NOMO-1 treated with DMSO at 0.1 percent for 48 hours (cell line): ENCODE data around the gene VAC14.

Source experiments
- DNase-seq: peaks from one replicate; lab custom pipeline; 2025; ENCODE audit not compliant: unreplicated experiment; lab: John Stamatoyannopoulos, UW

The VAC14 gene

DNA sequence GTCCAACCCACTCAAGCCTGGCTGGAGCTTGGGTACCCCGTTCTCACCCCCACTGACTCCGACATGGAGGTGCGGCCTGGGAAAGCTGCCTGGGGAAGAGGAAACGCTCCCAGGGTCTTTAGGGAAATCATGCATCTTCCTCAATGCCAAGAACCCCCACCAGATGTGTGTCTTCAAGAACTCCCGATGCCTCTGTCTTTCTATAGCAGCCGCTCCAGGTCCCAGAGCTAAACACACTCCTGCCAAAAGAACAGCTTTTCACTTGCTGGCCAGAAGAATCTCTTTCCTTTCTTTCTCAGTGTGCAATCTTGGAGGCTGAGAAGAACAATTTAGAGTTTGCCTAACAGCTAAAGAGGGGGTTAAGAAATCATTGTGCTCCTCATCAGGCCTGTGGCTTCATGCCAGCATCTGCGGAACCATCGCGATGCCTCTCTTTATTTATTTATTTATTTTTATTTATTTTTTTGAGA lies 74.0 kb downstream of the VAC14 start:
- no peak for DNase-seq

DNA sequence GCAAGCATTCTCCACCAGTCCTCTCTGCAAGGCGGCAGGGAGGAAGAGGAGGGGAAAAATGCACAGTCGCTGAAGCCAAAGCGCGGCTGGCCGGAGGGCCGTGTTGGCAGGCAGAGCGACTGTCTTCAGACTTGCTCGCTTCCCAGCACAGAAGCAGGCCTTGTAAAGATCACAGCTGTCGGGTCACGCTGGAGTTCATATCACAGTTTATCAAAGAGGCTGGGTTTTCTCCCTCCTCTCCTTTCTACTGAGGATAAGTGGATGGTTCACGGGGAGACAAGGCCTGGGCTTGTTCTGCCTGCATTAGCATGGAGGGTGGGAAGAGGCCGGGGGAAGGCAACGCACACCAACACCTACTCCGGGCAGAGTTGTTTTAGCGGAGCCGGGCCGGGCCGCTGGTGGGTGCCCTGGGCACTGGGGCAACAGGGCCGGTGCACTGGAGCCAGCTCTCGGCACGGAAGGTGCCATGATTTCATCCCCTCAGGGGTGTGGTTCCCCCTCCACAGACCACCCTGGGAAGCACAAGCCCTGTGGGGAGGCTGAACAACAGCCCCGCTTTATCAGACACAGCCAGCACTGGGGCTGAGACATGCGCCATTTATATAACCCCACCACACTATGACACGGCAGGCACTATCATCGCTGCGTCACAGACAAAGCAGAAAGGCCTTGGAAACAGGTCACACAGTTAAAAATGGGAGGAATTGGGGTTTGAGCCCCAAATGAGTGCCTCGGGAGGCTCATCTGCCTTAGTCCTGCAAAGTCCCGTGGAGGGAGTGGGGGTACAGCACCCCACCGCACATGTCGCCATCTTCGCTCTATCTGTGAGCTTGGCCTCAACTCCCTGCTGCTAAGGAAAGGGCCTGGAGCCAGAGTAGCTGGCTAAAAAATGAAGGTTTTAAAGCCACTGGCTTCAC lies 74.8 kb downstream of the VAC14 start:
- DNase-seq: no peak

- no peak for DNase-seq
Measured at GRCh38 chr16:70725024-70725911, 75.7 kb downstream of the VAC14 start.

DNA sequence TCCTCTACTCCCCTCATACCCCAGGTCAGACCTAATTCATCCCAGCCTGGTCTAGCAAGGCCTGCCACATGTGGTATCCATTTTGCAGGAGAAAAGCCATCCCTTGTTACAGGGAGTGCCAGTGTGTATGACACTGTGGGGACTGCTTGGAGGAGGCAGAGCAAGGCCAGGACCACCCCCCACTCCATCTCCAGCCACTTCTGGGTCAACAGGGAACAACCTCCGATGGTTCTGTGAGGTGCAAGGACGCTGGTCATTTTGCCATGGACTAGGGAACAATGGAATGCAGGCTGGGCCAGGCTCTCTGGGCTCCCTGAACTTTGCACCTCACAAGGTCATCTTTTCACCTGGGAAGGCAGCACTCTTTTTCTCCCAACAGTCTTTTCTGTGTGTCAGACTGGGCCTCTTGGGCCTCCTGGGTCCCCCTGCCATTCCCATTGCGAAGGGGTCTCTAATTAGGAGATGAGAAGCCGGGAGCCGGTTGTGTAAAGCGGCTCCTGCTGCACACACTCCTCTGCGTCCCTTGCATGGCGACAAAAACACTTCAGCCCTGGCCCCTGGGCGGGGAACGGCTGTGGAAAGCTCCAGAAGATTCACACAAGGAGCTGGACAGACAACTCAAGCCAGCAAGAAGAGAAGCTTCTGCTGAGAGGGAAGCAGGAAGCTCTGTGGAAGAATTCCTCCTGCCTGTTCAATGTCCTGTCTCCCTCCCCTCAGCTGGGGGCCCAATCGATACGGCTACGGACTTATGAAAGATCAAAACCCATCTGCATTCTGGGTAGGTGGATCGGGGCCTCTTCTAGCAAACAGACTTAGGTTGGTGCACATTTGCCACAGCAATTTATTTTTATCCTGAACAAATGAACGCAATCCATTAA lies 76.6 kb downstream of the VAC14 start:
- DNase-seq: no peak

- DNase-seq: no peak
Measured at GRCh38 chr16:70723740-70724145, 77.2 kb downstream of the VAC14 start.

- DNase-seq: no peak
Measured at GRCh38 chr16:70721202-70721963, 79.6 kb downstream of the VAC14 start.

GRCh38 chr16:70720425-70721201 lies 80.3 kb downstream of the VAC14 start:
- DNase-seq: no peak

DNA sequence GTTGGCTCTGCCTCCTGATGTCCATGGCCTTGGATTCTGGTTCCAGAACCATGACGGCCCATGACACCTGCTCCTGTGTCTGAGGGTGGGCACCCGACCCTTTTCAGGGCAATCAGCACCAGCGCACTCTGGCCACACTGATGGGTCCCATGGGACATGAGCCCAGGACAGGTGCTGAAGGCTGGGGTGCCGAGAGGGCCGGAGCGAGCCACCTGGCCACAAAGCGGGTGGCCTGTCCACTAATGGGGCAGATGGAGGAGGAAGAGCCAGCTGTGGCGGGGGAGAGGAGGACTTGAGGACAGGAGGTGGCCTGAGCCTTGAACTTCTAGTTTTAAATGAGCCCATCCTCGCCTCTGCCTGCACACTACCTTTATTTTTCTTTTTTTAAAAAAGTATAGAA lies 83.9 kb downstream of the VAC14 start:
- no peak for DNase-seq

DNA sequence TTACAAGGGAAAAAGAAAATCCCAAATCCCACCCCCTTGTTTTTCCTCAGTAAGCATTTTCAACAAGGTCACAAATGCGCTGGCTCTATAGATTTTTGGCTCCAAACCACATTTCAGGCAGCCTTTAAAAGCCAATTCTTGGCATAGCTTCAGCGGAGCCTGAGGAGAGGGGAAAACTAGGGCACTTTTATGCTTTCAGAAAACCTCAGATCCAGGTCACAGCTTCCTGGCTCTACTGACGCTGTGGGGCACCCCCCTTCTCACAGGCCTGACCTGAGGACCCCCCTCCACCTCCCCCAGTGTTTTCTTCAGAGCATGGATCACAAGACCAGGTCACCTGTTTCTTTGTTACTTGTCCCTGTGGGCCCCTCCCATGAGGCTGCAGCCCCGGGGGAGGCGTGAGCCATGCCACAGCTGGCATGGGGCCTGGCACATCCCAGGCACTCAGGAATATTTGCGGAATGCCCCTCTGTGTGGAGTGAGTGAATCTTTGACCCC lies 85.0 kb downstream of the VAC14 start:
- DNase-seq: no peak

- DNase-seq: no peak
Measured at GRCh38 chr16:70715055-70715858, 85.7 kb downstream of the VAC14 start.

DNA sequence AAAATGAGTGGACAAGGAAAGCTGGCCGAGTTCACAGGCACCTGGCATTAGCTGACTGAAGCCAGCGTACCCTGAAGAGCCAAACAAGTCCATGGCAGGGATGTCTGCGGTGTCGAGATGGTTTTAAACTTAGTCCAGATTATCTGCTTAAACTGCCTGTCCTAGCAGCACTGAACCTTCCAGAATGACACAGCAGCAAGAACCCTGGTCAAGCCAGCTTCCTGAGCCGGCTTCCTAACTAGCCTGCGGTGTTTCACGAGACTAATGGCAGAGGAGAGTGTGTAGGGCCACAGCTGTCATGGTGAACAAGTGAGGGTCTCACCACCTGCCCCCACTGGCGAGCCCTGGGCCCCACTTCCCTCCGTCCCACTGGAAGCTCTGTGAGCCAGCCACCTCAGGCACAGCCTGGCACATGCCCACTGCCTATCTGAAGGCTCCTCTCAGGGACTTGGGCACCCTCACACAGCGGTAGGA lies 86.3 kb downstream of the VAC14 start:
- no peak for DNase-seq

DNA sequence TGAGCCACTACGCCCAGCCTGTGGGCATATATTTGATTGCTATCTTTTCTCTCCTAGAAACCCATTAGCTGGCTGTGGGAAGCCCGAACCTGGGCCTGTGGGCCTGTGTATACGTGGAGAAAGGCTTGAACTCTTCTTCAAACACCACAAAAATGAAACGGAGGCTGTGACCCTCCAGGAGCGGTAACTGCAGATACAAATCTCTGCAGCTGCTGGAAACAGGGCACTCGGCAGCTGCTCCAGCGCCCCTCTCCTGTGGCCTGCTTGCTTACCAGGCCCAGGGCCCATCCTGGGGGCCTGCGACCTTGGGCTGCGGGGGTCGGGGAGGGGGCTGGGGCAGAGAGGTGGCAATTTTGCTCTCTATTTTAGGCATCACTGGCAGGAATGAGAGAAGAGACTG lies 87.1 kb downstream of the VAC14 start:
- DNase-seq: no peak

- DNase-seq: no peak
Measured at GRCh38 chr16:70713342-70713741, 87.6 kb downstream of the VAC14 start.

DNA sequence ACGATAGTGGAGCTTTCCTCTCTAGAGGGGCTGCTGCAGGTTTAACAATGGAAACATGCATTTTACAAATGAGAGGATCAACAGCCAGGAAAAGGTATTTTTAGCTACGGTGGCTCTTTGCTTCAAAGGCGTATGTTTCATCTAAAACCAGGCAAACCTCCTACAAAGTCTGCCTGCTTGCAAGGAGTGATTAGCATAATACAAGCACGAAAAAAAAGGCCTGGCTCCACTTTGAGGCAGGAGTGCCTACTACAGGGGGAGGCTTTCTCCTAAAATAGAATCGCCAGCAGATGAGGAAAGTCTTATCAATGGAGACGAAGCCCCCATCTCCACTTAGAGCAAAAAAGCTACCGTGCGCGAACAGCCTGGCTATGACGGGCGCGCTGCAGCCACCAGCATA lies 88.0 kb downstream of the VAC14 start:
- no peak for DNase-seq

DNA sequence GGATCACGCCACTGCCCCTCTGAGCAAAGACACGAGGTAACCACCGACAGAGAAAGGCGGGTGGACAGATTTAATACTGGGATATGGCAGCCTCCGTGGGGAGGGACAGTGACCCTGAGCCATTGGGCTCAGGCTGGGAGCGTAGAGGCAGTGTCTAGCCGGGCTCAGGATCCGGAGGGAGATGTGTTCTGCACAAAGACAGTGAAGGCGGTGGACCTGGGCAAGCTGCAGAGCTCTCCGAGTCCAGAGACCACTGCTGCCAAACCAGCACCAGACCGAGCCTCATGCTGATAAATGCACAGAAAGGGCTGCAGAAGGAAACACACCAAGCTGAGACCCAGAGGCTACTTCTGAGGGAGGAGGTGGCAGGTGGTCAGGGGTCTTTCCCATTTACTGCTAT lies 88.6 kb downstream of the VAC14 start:
- no peak for DNase-seq

DNA sequence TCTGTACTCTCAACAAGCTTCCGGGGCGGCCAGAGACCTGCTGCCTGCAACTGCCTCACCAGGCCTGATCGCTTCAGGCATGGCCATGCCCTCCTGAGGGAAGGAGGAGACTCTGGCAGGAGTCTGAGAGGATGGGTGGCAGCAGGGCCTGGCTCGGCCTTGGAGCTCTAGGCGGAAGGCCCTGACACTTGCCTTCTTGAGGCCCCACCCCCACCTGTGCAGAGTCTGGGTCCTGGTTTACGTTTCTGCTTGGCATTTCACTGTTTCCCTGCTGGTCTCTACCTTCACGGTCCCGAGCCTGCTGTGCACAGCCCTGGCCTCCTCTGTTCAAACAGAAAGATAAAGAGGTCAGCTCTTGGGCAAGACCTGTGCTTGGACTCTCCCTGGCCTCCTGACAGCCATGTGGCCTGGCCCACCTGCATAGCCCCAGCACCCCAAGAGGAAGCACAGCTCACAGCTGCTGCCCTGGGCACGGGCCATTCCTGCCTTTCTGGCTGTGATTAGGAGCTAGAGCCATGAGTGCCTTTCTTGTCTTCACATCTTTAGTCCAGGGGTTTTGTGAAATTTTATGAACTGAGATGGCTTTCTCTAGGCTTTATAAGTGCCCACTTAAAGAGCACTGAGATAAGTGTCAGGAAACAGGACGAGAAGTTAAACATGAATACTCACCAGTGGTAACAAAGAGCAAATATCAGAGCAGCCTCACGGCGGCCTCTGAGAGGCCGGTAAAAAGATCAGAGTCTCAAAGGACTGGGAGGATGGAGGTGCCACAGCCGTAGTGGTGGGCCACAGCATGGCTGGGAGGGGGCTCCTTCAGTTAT lies 89.5 kb downstream of the VAC14 start:
- no peak for DNase-seq

DNA sequence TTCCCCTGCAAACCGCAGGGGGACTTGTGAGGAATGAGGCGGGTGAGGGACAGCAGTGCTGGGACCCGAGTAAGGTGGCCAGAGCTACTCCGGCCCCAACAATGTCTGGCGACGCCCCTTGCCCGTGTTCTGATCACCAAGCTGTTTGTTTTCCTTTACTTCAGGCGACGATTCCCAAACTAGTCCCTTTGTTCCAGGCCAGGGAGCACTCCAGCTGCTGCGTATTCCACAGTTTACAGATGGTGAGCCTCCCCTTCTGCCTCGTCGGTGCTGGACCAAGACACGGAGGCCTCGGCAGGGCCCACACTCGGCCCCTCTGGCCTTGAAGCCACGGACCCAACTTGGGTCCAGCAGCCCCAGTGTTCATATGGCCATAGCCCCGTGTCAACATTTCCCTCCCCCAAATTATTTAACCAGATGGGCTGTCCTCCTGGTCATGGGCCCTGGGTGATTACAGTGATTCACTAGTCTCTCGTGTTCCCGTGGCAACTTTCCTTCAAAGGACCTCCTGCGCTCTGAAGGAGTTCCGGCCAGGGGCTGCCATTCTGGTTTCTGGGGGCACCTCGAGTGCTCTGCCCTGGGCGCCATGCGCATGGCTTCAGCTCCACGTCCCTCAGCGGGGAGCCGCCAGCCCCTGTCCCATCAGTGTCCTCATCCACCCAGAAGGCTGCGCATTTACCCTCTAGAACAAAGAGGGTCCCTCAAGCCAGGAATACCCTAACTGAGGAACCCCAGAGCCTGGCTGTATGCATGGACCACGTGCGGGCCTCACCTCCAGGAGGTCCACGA lies 90.3 kb downstream of the VAC14 start:
- DNase-seq: no peak
